ENCODE measurements around the gene ADARB2. TPM values are rescaled to one million over a fixed set of nuclear protein-coding genes. Genes with fewer than 3 reads are reported as not detected.
"Not testable (repeated sequence)": the region's sequence is repeated elsewhere in the genome, so short reads cannot be mapped to it uniquely, and the experiment has no call there.

The ADARB2 gene
- total and polyA plus RNA-seq, 2 experiments from 2014 or later: 2.0 to 5.0 TPM

- Mint-ChIP-seq H3K4me1 (peaks cover 31% of the 10 kb centered on the region), H3K27ac (peak overlapping the region; percentile 45), H3K4me3 (peak overlapping the region; percentile 2; the same call in 1 of the 3 replicates), H3K36me3 (ENCODE audit: low read depth) (peaks cover 45% of the 10 kb centered on the region), H3K9me3 (peaks cover 36% of the 10 kb centered on the region), H3K27me3 (ENCODE audit: insufficient read depth, low read depth, poor library complexity) (peaks cover 12% of the 10 kb centered on the region)
- Histone ChIP-seq H4K20me1 (replicated peaks; ENCODE audit: insufficient read depth) (no peaks in the 10 kb centered on the region), H3F3A (replicated peaks; ENCODE audit: low read depth) (no peaks in the 10 kb centered on the region; the same call in 1 of the 2 replicates), H3K27me3 (ENCODE audit: insufficient read depth) (no peaks in the 10 kb centered on the region), H3K9me2 (ENCODE audit: insufficient read depth) (peaks cover 6% of the 10 kb centered on the region; the same call in 1 of the 2 replicates), H2AFZ (no peak overlapping the region), H3K4me2 (peak overlapping the region; percentile 19; the same call in 1 of the 2 replicates), H3K27ac (ENCODE audit: low read depth) (peak overlapping the region; percentile 83), H3K79me2 (replicated peaks; ENCODE audit: insufficient read depth) (no peaks in the 10 kb centered on the region), H3K36me3 (ENCODE audit: insufficient read depth) (no peaks in the 10 kb centered on the region; the same call in 1 of the 2 replicates), H3K4me1 (ENCODE audit: insufficient read depth) (peaks cover 21% of the 10 kb centered on the region), H3K4me3 (no peak overlapping the region)
- ATAC-seq: peak; percentile 94
- peak; percentile 74 for DNase-seq (ENCODE audit: low spot score)
- TF ChIP-seq ZNF114 (CRISPR knock-in tag; IDR thresholded peaks at IDR 0.05): peak; percentile 86; the same call in 1 of the 2 replicates
- TF ChIP-seq NANOG (IDR thresholded peaks at IDR 0.05; ENCODE audit: borderline replicate concordance): peak; percentile 99
- TF ChIP-seq STAT1 (IDR thresholded peaks at IDR 0.05; ENCODE audit: unreplicated experiment): no peak
- no peak for TF ChIP-seq POLR2AphosphoS5 (IDR thresholded peaks at IDR 0.05; ENCODE audit: low read depth)
- TF ChIP-seq ZNF462 (CRISPR knock-in tag; IDR thresholded peaks at IDR 0.05): peak; percentile 88
- TF ChIP-seq ETS1 (IDR thresholded peaks at IDR 0.05): peak; percentile 57; the same call in 1 of the 2 replicates
- TF ChIP-seq CREB1 (CRISPR knock-in tag; IDR thresholded peaks at IDR 0.05; ENCODE audit: low read depth): peak; percentile 58; the same call in 1 of the 2 replicates
- TF ChIP-seq REST (IDR thresholded peaks at IDR 0.05; ENCODE audit: unreplicated experiment): no peak
- TF ChIP-seq CTCF (conservative IDR thresholded peaks at IDR 0.05; ENCODE audit: low read depth in 2 of 2): peak; percentile 16 to 18; a peak in 1 of 4 replicates
These were observed 37.5 kb upstream of the ADARB2 start for GRCh38 chr10:1774796-1775195.

GRCh38 chr10:1773204-1773603 is 35.9 kb upstream of the ADARB2 start:
- not testable (repeated sequence) for H3K4me2 ChIP-seq; H3K4me3 Mint-ChIP-seq; H3K4me3 ChIP-seq; H3K27me3 ChIP-seq (ENCODE audit: insufficient read depth); H3K27ac ChIP-seq (ENCODE audit: low read depth); DNase-seq (ENCODE audit: low spot score); H3K36me3 ChIP-seq (ENCODE audit: insufficient read depth); ATAC-seq; H4K20me1 ChIP-seq (replicated peaks; ENCODE audit: insufficient read depth); H2AFZ ChIP-seq; H3F3A ChIP-seq (replicated peaks; ENCODE audit: low read depth); H3K79me2 ChIP-seq (replicated peaks; ENCODE audit: insufficient read depth); H3K27ac Mint-ChIP-seq; H3K9me2 ChIP-seq (ENCODE audit: insufficient read depth)
- H3K4me1 ChIP-seq (ENCODE audit: insufficient read depth): peaks cover 21% of the 10 kb centered on the region
- peaks cover 39% of the 10 kb centered on the region for H3K9me3 Mint-ChIP-seq
- peaks cover 12% of the 10 kb centered on the region for H3K27me3 Mint-ChIP-seq (ENCODE audit: insufficient read depth, low read depth, poor library complexity)
- H3K36me3 Mint-ChIP-seq (ENCODE audit: low read depth): peaks cover 48% of the 10 kb centered on the region
- peaks cover 31% of the 10 kb centered on the region for H3K4me1 Mint-ChIP-seq
